Colon (tissue), 2 donors: ENCODE measurements around the gene GCGR.

Experiments used
- FAIRE-seq: peaks from 2 replicates; lab custom pipeline; 2012; peaks lifted over from hg19 to GRCh38; lab: Jason Lieb, UNC
- donor health status: control.
- donor health status: control.

Gene GCGR

DNA sequence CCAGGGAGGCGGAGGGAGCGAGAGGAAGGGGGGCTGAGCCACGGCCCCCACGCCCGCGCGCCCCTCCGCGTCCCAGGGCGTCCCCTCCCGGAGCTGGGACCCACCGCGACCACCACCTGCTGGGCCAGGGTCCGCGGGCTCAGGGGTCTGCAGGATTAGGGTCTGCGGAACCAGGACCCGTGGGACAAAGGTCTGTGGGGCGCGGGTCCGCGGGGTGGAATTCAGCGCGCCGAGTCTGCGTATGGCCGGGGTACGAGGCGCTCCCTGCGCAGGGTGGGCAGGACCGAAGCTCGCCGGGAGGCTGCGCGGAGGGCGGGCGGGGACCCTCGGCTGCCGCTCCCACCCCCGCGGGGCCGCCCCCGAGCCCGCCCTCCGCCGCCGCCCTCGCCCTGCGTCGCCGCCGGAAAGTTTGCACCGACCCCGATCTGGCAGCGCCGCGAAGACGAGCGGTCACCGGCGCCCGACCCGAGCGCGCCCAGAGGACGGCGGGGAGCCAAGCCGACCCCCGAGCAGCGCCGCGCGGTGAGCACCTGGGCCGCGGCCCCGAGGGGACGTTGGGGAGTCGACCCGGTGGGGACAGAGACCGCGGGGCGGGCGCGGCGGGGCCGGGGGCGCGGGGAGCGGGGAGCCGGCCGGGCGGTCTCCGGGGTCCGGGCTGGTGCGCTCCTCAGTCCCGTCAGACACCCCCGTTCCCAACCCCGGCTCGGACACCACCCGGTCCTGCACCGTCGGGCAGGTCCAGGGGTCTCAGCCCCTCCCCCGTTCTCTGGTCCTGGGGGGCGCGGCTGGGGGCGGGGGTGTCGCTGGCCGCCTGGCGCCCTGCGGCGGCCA lies at the start of gene GCGR:
Gene GCGR, plus strand, starts transcription at position 423 of the 831 bp plus-strand sequence. CDS start 4,869 bp downstream, outside the sequence.
- FAIRE-seq: no peak

DNA sequence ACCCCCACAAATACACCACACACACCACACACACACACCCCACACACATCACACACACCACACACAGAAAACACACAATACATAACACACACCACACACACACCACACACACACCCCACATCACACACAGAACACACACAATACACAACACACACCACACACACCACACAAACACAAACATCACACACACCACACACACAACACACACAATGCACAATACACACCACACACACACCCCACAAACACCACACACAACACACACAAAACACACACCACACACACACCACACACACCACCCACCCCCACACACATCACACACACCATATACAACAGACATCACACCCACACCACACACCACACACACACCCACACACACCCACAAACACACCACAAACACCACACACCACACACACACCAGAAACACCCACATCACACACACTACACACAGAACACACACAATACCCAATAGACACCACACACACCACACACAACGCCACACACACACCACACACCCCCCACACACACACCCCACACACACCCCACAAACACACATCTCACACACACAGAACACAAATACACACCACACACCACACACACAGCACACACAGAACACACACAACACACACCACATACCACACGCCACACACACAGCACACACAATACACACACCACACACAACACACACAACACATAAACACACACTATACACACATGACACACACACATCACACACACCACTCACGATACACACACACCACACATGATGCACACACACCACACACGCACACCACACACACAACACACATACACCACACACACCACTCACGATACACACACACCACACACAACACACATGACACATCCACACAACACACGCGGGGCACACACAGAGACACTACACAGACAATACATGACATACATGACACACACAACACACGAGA lies 11.0 kb upstream of the GCGR start:
- FAIRE-seq: no peak

DNA sequence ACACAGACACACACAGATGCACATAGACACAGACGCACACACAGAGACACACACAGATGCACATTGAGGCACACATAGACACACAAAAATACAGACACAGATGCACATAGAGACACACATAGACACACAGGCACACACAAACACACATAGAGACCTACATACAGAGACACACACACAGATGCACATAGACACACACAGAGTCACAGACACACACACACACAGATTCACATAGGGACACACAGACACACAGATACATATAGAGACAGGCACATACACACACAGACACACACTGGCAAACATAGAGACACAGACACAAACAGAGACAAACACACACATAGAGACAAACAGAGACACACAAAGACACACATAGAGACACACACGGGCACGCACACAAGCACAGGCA lies 9.9 kb upstream of the GCGR start:
- no peak for FAIRE-seq

DNA sequence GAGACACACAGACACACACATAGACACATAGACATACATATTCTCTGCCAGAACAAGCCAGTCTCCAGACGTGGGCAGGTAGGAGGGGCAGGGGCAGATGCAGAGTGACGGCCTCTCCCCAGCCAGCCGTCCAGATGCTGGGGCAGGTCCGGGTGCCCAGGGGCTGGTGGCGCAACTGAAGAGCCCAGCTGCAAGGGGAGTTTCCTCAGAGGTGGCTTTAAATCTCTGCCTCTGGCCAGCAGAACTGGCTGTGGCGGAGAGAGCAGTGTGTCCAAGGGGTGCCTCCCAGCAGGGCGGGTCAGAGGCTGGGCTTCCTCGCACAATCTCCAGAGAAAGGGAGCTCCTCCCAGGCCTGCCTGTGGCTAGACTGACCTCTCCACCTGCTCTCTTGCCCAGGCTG lies 9.4 kb upstream of the GCGR start:
- FAIRE-seq: no peak

DNA sequence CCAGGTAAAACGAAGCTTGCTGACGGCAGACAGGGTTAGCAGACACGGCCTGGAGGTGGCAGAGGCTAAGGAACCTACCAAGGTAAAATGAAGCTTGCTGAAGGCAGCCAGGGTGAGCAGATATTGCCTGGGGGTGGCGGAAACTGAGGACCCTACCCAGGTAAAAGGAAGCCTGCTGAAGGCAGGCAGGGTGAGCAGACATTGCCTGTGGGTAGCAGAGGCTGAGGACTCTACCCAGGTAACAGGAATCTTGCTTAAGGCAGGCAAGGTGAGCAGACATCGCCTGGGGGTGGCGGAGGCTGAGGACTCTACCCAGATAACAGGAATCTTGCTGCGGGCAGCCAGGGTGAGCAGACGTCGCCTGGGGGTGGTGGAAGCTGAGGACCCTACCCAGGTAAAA lies 2.6 kb upstream of the GCGR start:
- FAIRE-seq: no peak

DNA sequence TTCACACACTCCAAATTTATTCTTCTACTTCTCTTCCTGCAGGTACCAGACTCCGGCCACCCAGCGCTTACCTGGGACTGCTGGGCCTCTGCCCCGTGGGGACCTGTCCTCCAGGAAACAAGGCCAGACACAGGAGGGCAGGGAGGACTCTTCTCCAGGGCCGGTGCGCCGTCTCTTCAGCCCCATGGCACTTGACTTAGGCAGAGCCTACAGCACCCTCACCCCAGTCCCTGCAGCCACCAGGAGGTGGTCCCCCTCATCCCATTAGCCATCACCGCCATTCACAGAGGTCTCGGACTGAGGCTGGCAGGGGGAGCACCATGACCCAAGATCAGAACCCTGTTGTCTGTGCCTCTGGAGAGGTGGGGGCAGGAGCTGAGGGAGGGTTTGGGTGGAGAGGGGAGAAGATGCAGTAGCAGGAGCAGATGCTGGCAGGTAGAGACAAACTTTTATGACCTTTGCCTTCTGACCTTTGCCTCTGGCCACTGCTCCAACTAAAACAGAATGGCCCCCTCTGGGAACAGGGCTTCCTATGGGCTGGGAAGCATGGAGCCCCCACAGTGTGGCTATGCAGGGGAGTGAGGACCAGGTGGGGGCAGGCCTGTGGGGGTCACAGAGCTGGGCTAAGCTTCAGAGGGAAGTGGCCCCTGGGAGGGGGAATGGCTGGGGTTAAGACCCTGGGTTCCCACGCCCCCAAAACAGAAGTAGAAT lies 1.7 kb upstream of the GCGR start:
- no peak for FAIRE-seq

DNA sequence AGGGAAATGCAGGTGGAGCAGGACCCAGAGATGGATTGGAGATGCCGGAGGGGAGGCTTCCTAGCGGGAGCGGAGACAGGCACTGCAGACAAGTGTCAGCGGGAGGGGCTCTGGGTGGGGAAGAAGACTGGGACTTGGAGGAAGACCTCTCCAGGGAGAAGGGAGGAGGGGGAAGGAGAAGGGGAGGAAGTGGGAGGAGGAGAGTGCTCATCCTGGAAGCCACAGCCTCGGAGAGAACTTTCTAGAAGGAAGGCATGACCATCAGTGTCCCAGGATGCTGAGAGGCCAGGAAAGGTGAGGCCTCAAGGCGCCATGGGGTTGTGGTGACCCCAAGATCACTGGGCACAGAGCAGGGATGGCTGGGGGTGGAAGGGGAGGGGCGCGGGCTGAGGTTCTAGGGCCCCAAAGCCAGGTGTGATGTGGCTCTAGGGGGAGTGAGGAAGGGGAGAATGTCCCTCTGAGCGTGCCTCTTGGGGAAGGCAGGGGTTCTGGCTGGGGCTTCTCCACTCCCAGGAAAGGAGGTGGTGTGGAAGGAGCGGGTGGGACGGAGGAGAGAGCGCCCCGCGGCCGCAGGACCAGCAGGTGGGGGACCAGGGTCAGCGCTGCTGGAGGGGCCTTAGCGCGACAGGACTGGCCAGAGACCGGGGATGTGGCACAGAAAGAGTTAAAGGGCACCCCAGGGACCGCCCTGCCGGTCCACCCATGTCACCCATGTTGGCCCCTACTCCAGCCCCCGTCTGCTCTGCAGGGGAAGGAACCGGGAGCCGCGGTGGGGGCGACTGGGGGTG lies 900 bp upstream of the GCGR start:
- FAIRE-seq: no peak

DNA sequence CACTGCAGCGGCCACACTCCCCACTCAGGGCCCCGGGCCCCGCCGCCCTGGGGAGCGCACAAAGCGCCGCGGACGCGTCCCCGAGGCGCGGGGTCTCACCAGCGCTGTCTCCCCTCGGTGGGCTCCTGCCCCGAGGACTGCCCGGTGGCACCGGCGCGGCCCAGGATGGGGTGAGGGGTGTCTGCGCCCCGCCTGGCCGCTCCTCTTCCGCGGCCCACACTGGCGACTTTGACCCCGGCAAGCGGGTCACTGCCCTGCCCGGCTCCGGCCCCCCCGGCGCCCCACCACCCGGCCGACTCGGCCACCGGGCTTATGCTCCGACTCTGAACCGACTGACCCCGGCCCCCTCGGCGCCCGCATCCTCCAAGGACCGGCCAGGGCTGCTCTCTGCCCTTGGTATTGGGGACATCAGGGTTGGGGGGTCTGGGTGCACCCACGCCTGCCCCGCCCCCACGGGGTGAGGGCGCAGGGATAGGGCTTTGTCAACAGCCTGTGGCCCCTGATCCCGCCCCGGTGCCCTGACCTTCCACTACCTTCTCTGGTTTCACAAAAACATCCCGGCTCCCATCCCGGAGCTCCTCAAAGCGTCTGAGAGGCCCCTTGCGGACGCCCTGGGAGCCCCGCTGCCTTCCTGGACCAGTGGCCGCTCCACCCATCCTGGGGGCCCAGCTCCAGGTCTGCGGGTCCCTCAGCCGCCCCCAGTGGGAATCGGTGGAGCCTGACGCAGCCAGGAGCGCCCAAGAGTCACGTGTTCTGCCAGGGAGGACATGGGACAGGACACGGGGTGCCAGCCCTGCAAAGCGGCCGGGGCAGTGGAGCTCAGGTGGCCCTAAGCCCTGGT lies 829 bp downstream of the GCGR start:
- no peak for FAIRE-seq

DNA sequence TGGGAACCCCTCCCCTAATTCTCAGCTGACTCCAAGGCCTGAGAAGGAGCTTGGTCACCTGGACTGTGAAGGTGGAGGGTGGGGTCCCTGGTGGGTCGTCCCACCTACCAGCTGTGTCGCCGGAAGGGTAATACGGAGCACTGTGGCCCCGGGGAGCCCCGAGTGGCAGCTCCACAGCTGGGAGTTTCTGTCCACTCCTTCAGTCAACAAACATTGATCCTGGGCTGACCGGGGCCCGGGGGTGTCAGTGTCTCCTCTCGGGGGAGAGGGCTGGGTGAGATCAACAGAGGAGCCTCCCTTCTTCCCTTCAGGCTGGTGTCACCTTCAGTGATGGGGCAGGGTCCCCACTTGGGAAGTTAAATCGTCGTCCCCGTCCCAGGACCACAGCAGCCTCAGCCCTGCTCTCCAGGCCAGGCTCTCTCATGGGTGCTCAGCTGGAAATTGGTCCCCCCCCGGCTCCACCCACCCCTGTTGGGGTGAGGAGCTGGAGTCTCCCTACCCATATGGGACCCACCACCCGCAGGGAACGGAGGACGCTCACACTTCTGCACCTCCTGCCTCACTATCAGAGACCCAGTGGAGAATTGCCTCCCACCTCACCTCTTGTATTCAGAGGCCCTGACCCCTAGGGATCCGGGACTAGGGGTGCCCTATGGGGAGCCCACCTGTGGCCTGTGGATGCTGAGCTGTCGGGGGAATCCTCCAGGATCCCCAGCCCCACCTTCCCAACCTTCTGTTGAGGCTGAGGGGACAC lies 1.9 kb downstream of the GCGR start:
- no peak for FAIRE-seq

DNA sequence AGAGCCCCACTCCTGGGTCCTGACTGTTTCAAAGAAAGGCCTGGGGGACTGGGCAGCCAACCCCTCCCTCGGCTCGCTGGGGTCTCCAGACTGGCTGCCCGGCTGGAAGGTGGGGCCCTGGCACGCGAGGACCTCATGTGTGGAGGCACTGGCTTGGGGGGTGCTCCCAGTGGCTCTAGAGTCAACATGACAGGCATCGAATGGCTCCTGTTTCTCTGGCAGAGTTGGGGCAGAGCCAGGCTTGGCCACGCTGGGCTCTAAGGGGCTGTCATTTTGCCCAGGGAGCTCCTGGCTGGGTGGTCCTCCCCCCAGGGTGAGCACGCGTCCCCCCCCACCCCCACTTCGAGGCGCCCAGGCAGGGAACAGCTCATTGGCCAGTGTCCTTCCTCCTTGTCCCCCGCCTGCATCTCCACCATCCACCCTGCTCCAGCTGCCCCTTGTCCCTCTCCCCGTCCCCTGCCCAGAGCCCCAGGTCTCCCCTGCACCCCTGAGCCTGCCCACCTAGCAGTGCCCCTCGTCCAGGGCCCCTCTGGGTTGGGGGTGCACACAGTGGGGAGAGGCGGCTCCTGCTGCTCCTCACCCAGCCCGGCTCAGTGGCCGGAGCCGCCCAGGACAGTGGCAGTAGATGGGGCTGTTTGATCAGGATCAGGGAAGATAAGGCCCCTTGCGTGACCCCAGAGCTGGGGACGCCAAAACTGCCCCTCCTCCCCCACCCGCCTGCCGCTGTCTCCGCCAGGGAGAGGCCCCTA lies 2.7 kb downstream of the GCGR start:
- no peak for FAIRE-seq

DNA sequence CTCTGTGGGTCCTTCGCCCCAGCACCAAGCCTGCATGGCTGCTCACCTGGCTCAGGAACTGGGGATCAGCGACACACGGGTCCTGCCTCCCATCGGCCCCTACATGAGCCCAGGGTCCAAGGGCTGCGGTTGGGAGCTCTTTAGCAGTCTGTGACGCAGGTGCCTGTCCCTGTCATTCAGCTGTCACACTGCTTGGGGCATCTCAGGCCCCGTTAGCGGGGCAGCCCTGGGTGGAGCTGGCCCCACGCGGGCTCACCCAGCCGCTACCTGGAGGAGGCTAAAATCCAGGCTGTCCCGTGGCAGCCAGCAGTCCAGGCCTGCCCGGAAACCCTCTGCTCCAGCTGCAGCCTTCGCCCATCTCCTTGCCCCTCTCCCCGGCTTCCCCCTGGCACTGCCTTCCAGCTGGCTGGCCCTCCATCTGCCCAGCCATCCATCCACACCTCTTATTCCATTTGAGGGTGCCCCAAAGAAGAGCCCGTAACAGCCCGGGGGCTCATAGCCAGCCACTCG lies 3.3 kb downstream of the GCGR start:
- no peak for FAIRE-seq

DNA sequence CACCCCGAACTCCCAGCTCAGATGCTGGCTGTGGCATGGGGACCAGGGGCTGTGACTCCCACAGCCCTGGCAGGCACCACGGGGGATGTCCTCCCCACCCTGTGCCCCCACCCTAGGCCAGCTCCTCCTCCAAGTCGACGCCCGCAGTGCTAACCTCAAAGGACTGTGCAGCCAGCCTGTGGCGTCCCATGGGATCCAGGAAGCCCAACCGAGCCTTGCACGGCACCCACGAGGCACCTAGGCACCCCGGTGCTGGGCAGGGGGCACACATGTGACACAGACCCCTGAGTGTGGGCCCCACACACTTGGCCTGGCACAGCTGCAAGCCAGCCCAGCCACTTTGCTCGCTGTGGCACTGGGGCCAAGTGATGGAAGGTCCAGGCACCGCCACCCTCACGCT lies 3.9 kb downstream of the GCGR start:
- FAIRE-seq: no peak

DNA sequence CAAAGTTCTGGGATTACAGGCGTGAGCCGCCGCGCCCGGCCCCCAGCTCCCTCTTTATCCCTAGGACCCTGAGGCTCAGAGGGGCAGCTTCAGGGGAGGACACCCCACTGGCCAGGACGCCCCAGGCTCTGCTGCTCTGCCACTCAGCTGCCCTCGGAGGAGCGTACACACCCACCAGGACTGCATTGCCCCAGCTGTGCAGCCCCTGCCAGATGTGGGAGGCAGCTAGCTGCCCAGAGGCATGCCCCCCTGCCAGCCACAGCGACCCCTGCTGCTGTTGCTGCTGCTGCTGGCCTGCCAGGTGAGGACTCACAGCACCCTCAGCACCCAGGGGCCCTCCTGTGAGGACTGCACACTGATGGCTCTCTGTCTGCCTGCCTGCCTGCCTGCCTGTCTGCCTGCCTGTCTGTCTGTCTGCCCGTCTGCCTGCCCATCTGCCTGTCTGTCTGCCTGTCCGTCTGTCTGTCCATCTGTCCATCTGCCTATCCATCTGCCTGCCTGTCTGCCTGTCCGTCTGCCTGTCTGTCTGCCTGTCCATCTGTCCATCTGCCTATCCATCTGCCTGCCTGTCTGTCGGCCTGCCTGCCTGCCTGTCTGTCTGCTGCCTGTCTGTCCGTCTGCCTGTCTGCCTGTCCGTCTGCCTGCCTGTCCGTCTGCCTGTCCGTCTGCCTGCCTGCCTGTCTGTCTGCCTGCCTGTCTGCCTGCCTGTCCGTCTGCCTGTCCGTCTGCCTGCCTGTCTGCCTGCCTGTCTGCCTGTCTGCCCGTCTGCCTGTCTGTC lies 5.0 kb downstream of the GCGR start:
- FAIRE-seq: no peak

DNA sequence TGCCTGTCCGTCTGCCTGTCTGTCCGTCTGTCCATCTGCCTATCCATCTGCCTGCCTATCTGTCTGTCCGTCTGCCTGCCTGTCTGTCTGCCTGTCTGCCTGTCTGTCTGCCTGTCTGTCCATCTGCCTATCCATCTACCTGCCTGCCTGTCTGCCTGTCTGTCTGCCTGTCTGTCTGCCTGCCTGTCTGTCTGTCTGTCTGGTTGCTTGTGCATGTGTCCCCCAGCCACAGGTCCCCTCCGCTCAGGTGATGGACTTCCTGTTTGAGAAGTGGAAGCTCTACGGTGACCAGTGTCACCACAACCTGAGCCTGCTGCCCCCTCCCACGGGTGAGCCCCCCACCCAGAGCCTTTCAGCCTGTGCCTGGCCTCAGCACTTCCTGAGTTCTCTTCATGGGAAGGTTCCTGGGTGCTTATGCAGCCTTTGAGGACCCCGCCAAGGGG lies 5.6 kb downstream of the GCGR start:
- FAIRE-seq: no peak

DNA sequence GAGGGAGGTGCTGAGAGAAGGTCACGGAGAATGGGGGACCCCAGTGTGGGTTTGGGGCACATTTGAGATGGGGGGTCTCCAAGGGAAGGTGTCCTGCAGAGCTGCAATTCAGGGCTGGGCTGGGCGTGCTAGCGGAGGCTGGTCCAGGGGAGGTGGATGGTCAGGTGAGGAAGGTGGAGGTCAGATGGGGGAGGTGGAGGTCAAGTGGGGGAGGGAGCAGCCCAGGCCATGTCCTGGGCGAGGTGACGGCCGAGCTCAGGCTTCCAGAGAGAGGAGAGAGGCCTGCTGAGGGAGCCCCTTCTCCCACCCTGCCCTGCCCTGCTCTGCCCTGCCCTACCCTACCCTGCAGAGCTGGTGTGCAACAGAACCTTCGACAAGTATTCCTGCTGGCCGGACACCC lies 6.5 kb downstream of the GCGR start:
- no peak for FAIRE-seq

DNA sequence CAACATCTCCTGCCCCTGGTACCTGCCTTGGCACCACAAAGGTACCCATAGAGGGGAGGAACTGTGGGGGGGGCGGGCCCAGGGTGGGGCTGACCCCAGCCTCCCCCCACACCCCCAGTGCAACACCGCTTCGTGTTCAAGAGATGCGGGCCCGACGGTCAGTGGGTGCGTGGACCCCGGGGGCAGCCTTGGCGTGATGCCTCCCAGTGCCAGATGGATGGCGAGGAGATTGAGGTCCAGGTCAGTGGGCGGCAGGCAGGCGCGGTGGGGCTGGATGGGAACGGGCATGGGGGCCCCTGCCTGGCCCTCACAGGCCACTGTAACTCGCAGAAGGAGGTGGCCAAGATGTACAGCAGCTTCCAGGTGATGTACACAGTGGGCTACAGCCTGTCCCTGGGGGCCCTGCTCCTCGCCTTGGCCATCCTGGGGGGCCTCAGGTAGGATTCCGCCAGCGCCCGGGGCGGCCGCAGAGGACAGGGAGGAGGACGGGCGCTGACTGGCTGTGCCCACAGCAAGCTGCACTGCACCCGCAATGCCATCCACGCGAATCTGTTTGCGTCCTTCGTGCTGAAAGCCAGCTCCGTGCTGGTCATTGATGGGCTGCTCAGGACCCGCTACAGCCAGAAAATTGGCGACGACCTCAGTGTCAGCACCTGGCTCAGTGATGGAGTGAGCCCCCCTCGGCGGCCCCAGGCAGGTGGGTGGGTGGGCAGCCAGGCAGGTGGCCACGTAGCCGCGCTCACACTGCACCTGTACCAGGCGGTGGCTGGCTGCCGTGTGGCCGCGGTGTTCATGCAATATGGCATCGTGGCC lies 7.1 kb downstream of the GCGR start:
- FAIRE-seq: no peak
